BE2C (cell line): Measurements from ENCODE around the gene SEMA3D.

Source experiments
- DNase-seq: peaks from one replicate; pipeline ENCODE4 v3.0.0-alpha.2; 2020
- H3K27me3 ChIP-seq: fragments of 250-450 bp; sonication (Bioruptor Pico); 2 replicates; pipeline ENCODE4 v1.5.1; 2020; ENCODE audit warnings: mild to moderate bottlenecking
- H3K36me3 ChIP-seq: fragments of 250-450 bp; sonication (Bioruptor Pico); 2 replicates; pipeline ENCODE4 v1.5.1; 2020; ENCODE audit warnings: mild to moderate bottlenecking
- H3K4me1 ChIP-seq: fragments of 250-450 bp; sonication (Bioruptor Pico); 2 replicates; pipeline ENCODE4 v1.5.1; 2020
- H3K4me3 ChIP-seq: 2 replicates; pipeline ENCODE4 v1.5.1; 2011; ENCODE audit warnings: low read depth, low read length
- H3K9me3 ChIP-seq: fragments of 250-450 bp; sonication (Bioruptor Pico); 2 replicates; pipeline ENCODE4 v1.5.1; 2020
- TF ChIP-seq, protein P1 (sequence below): IDR thresholded peaks from 2 replicates; pipeline ENCODE4 v1.5.1; 2012; ENCODE audit warnings: mild to moderate bottlenecking, low read depth, low read length

SEMA3D gene

DNA sequence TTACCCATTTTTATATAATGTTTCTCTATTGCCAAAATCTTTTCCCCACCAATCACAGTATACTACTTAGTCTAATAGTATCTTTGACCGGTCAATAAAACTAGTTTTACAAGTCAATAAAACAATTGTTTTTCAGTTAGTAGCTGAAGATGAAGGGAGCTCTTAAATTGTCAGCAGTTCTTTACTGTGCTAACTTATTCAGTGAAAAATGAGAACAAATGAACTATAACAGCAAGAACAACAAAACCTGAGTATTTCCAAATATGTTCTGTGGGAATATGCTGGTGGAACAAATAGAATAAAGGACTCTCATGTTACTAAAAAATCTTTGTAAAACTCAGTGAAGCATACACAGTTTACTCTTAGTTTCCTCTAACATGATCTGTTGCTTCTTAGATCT is 134.0 kb downstream of the SEMA3D start:
- DNase-seq: no peak
- Histone ChIP-seq H3K36me3 (no peaks in the 10 kb centered on the region), H3K27me3 (no peaks in the 10 kb centered on the region), H3K4me3 (no peak overlapping the region), H3K4me1 (no peaks in the 10 kb centered on the region), H3K9me3 (no peaks in the 10 kb centered on the region)
- TF ChIP-seq, protein P1, sequence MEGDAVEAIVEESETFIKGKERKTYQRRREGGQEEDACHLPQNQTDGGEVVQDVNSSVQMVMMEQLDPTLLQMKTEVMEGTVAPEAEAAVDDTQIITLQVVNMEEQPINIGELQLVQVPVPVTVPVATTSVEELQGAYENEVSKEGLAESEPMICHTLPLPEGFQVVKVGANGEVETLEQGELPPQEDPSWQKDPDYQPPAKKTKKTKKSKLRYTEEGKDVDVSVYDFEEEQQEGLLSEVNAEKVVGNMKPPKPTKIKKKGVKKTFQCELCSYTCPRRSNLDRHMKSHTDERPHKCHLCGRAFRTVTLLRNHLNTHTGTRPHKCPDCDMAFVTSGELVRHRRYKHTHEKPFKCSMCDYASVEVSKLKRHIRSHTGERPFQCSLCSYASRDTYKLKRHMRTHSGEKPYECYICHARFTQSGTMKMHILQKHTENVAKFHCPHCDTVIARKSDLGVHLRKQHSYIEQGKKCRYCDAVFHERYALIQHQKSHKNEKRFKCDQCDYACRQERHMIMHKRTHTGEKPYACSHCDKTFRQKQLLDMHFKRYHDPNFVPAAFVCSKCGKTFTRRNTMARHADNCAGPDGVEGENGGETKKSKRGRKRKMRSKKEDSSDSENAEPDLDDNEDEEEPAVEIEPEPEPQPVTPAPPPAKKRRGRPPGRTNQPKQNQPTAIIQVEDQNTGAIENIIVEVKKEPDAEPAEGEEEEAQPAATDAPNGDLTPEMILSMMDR: no peak

DNA sequence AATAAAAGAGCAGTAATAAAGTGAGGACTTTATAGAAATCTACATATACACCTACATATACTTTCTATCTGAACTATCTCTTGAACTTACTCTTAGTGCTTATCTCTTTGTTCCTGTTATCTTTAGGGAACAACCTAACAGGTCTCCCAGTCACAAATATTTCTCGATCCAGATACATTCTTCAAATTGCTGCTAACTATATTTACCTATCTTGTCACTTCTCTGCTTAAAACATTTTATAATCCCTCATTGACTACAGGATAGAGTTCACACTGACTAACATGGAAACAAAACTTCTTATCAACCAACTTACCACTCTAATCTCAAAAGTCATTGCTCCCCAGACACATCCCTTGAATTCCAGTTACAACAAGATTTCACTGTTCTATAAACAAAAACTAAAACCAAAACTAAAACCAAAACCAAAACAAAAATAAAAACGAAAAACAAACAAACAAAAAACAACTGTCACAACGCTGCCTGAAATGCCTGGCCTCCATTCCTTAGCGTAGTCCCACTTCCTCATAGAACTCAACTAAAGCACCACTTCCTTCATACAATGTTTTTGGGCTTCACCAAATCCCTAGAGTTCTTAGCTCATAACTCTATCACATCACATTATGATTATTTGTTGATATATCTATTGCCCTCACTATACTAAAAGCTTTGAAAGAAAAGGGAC is 134.7 kb downstream of the SEMA3D start:
- no peaks in the 10 kb centered on the region for H3K27me3 ChIP-seq
- no peak overlapping the region for H3K4me3 ChIP-seq
- no peak for DNase-seq
- no peaks in the 10 kb centered on the region for H3K4me1 ChIP-seq
- no peaks in the 10 kb centered on the region for H3K9me3 ChIP-seq
- no peaks in the 10 kb centered on the region for H3K36me3 ChIP-seq
- TF ChIP-seq, protein P1: no peak

DNA sequence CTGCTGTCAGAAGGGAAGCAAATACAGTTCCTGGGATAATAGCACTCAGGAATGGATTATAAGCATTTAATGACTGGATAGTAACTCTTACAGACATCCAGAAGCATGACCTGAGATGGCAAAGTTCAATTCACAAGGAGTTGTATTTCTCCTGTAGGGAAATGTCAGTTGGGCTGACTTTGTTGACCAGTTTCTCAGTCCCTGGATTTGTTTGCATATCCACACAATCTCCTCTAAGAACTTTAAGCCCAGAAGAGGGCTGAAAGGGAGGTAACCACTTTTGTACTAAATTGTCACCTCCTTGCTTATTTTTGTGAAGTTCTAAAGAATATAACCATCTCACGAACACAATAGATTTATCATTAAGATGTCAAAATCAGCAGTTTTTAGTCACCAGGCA is 140.3 kb downstream of the SEMA3D start:
- DNase-seq: no peak
- H3K36me3 ChIP-seq: no peaks in the 10 kb centered on the region
- H3K9me3 ChIP-seq: no peaks in the 10 kb centered on the region
- no peak overlapping the region for H3K4me3 ChIP-seq
- H3K4me1 ChIP-seq: no peaks in the 10 kb centered on the region
- TF ChIP-seq, protein P1: no peak
- no peaks in the 10 kb centered on the region for H3K27me3 ChIP-seq

DNA sequence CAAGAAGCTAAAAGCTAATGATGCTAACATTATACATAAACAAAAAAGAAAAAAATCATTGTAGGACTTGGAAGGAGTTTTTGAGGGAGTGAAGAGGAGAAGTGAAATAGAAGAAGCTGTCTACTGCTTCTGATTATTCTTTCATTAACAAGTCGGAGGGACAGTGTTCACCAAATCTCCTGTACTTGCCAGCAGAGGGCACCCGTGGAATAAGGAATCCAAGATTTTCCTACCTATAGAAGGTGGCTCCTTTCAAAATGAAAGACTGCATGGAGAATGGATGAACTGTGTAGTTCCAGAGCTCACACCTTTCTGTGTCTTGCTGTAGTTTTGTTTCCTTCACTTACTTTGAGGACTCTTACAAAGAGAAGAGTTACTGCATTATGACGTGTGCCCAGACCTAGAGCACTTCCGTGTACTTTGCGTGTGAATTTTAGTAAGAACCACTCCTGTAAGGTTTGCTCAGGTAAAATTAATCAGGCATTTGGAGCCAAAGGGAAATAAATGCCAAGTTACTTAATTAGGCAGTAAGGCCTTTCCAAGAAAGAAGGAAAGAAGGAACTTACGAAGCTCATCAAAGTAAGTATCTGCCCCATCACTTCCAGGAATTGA is 145.1 kb downstream of the SEMA3D start:
- peak; percentile 79 for DNase-seq
- no peaks in the 10 kb centered on the region for H3K4me1 ChIP-seq
- no peaks in the 10 kb centered on the region for H3K9me3 ChIP-seq
- no peaks in the 10 kb centered on the region for H3K36me3 ChIP-seq
- H3K4me3 ChIP-seq: no peak overlapping the region
- no peaks in the 10 kb centered on the region for H3K27me3 ChIP-seq
- TF ChIP-seq, protein P1: peak; percentile 82

DNA sequence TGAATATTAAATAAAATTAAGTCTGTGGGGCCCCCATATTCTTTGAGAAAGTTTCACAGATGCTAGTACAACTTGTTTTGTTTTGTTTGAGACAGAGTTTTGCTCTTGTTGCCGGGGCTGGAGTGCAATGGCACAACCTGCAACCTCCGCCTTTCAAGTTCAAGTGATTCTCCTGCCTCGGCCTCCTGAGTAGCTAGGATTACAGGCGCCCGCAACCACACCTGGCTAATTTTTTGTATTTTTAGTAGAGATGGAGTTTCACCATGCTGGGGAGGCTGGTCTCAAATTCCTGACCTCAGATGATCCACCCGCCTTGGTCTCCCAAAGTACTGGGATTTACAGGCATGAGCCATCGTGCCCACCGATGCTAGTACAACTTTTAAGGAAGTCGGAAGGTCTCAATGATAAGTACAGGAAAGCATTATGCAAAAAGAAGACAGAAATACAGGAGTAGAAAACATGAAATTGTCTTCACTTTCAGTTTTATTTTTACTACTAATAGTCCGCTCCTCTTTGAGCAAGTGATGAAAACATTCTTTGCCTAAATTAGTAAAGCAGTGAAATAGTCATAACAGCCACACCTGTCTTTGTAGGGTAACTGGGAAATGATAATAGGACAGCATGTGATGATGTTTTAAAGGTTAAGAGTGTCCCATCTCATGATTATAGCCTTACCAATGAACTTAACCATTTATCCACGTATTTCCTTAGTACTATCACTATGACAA is 147.5 kb downstream of the SEMA3D start:
- Histone ChIP-seq H3K4me1 (no peaks in the 10 kb centered on the region), H3K36me3 (no peaks in the 10 kb centered on the region), H3K27me3 (no peaks in the 10 kb centered on the region), H3K4me3 (no peak overlapping the region), H3K9me3 (no peaks in the 10 kb centered on the region)
- TF ChIP-seq, protein P1: no peak
- DNase-seq: no peak

DNA sequence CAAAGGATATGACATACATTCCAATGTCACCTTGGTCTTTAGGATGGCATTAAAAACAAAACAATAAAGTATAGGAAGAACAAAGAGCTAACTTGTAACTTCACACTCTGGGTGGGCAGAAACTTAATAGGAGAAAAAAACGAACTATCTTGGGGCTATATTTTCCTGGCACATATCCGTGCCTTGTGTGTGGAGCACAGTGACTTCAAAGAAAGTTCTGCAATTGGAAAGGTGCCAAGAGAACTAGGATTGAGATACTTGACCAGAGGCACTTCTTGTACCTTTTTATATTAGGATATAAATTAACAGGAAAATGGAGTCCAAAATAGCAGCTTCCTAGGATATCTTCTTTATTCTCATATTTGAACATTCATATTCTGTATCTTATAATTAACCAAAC is 148.4 kb downstream of the SEMA3D start:
- Histone ChIP-seq H3K36me3 (no peaks in the 10 kb centered on the region), H3K4me3 (no peak overlapping the region), H3K27me3 (no peaks in the 10 kb centered on the region), H3K9me3 (no peaks in the 10 kb centered on the region), H3K4me1 (no peaks in the 10 kb centered on the region)
- TF ChIP-seq, protein P1: no peak
- no peak for DNase-seq
